HEK293 (cell line): ENCODE results near the gene ATF7IP2.
"Not testable (repeated sequence)": the region's sequence is repeated elsewhere in the genome, so short reads cannot be mapped to it uniquely, and the experiment has no call there.

Experiments
- CTCF ChIP-seq: fragments of 450-650 bp; formaldehyde crosslinking; IDR thresholded peaks from 2 replicates; pipeline ENCODE4 v1.5.1; 2016; ENCODE audit warnings: missing biosample characterization, missing genetic modification characterization
- ZNF785 ChIP-seq: fragments of 450-650 bp; formaldehyde crosslinking; IDR thresholded peaks from 2 replicates; pipeline ENCODE4 v1.5.1; 2016; ENCODE audit warnings: missing biosample characterization, missing genetic modification characterization

GRCh38 chr16:10409713-10410112 lies 23.9 kb downstream of the ATF7IP2 start:
- TF ChIP-seq ZNF785; CTCF (tag by site-specific recombination): not testable (repeated sequence)
